ENCODE data around the gene NFIX.

The NFIX gene

GRCh38 chr19:13110099-13110610 lies 114.9 kb downstream of the NFIX start:
- Histone ChIP-seq H3K27me3 (ENCODE audit: insufficient read depth, low read length) (no peaks in the 10 kb centered on the region), H3K27ac (ENCODE audit: low read depth, low read length) (no peak overlapping the region), H3K4me3 (ENCODE audit: low read length) (no peak overlapping the region), H3K9me3 (ENCODE audit: insufficient read depth, low read depth, low read length) (no peaks in the 10 kb centered on the region), H3K9ac (ENCODE audit: low read depth, low read length) (no peak overlapping the region), H3K36me3 (ENCODE audit: insufficient read depth, low read length) (peaks cover 53% of the 10 kb centered on the region), H3K4me1 (ENCODE audit: insufficient read depth, low read length) (no peaks in the 10 kb centered on the region)
- WGBS: 95% methylated on average over 15 of the region's 15 CpGs

GRCh38 chr19:13112555-13112954 lies 117.3 kb downstream of the NFIX start:
- 95% methylated on average over 10 of the region's 10 CpGs for WGBS
- no peak overlapping the region for H3K9ac ChIP-seq (ENCODE audit: low read depth, low read length)

GRCh38 chr19:13115936-13116281 lies 120.6 kb downstream of the NFIX start:
- H3K36me3 ChIP-seq (ENCODE audit: insufficient read depth, low read length): peaks cover 37% of the 10 kb centered on the region
- H3K9ac ChIP-seq (ENCODE audit: low read depth, low read length): peak overlapping the region; percentile 96
- H3K4me1 ChIP-seq (ENCODE audit: insufficient read depth, low read length): peaks cover 23% of the 10 kb centered on the region
- WGBS: 2% methylated on average over 18 of the region's 18 CpGs
- H3K27ac ChIP-seq (ENCODE audit: low read depth, low read length): peak overlapping the region; percentile 93
- H3K9me3 ChIP-seq (ENCODE audit: insufficient read depth, low read depth, low read length): no peaks in the 10 kb centered on the region
- H3K27me3 ChIP-seq (ENCODE audit: insufficient read depth, low read length): no peaks in the 10 kb centered on the region
- H3K4me3 ChIP-seq (ENCODE audit: low read length): peak overlapping the region; percentile 88

More at GRCh38 chr19:13112555-13112954, 117.3 kb downstream of the NFIX start:
- no peaks in the 10 kb centered on the region for H3K9me3 ChIP-seq (ENCODE audit: insufficient read depth, low read depth, low read length)
- peaks cover 49% of the 10 kb centered on the region for H3K36me3 ChIP-seq (ENCODE audit: insufficient read depth, low read length)
- 0 out of 2 replicates have a peak, but pooled peaks cover 4% of the 10 kb centered on the region for H3K4me1 ChIP-seq (ENCODE audit: insufficient read depth, low read length)
- no peak overlapping the region for H3K4me3 ChIP-seq (ENCODE audit: low read length)
- H3K27me3 ChIP-seq (ENCODE audit: insufficient read depth, low read length): no peaks in the 10 kb centered on the region
- no peak overlapping the region for H3K27ac ChIP-seq (ENCODE audit: low read depth, low read length)

GRCh38 chr19:13116282-13117175 lies 121.3 kb downstream of the NFIX start, which contains the start of gene TRMT1:
TRMT1 (minus strand) TSS chr19:13116740; CDS start chr19:13116399, 341 bp downstream.
- Histone ChIP-seq H3K4me1 (ENCODE audit: insufficient read depth, low read length) (peaks cover 28% of the 10 kb centered on the region), H3K27me3 (ENCODE audit: insufficient read depth, low read length) (no peaks in the 10 kb centered on the region), H3K9me3 (ENCODE audit: insufficient read depth, low read depth, low read length) (no peaks in the 10 kb centered on the region), H3K36me3 (ENCODE audit: insufficient read depth, low read length) (peaks cover 39% of the 10 kb centered on the region), H3K9ac (ENCODE audit: low read depth, low read length) (peak within 1 kb of the TSS; percentile 96), H3K27ac (ENCODE audit: low read depth, low read length) (peak within 1 kb of the TSS; percentile 93), H3K4me3 (ENCODE audit: low read length) (peak within 1 kb of the TSS; percentile 88)
- under 1% methylated on average over 51 of the region's 51 CpGs for WGBS

GRCh38 chr19:13117176-13117771 lies 122.0 kb downstream of the NFIX start:
- WGBS: 44% methylated on average over 20 of the region's 20 CpGs
- H3K27ac ChIP-seq (ENCODE audit: low read depth, low read length): no peak overlapping the region
- peaks cover 43% of the 10 kb centered on the region for H3K36me3 ChIP-seq (ENCODE audit: insufficient read depth, low read length)
- H3K27me3 ChIP-seq (ENCODE audit: insufficient read depth, low read length): no peaks in the 10 kb centered on the region
- peak overlapping the region; percentile 96 for H3K9ac ChIP-seq (ENCODE audit: low read depth, low read length)
- peaks cover 32% of the 10 kb centered on the region for H3K4me1 ChIP-seq (ENCODE audit: insufficient read depth, low read length)
- H3K9me3 ChIP-seq (ENCODE audit: insufficient read depth, low read depth, low read length): no peaks in the 10 kb centered on the region
- H3K4me3 ChIP-seq (ENCODE audit: low read length): peak overlapping the region; percentile 88

GRCh38 chr19:13117772-13118423 lies 122.6 kb downstream of the NFIX start, which contains the start of gene NACC1:
NACC1 (plus strand) TSS chr19:13118264; CDS start chr19:13135208, 16,944 bp downstream.
- peak within 1 kb of the TSS; percentile 99 for H3K9ac ChIP-seq (ENCODE audit: low read depth, low read length)
- H3K4me3 ChIP-seq (ENCODE audit: low read length): peak within 1 kb of the TSS; percentile 88
- peaks cover 37% of the 10 kb centered on the region for H3K36me3 ChIP-seq (ENCODE audit: insufficient read depth, low read length)
- no peaks in the 10 kb centered on the region for H3K27me3 ChIP-seq (ENCODE audit: insufficient read depth, low read length)
- 8% methylated on average over 65 of the region's 65 CpGs for WGBS
- peaks cover 32% of the 10 kb centered on the region for H3K4me1 ChIP-seq (ENCODE audit: insufficient read depth, low read length)
- peak within 1 kb of the TSS; percentile 99 for H3K27ac ChIP-seq (ENCODE audit: low read depth, low read length)
- no peaks in the 10 kb centered on the region for H3K9me3 ChIP-seq (ENCODE audit: insufficient read depth, low read depth, low read length)

- Histone ChIP-seq H3K4me1 (ENCODE audit: insufficient read depth, low read length) (peaks cover 32% of the 10 kb centered on the region), H3K9me3 (ENCODE audit: insufficient read depth, low read depth, low read length) (no peaks in the 10 kb centered on the region), H3K4me3 (ENCODE audit: low read length) (peak overlapping the region; percentile 88), H3K36me3 (ENCODE audit: insufficient read depth, low read length) (peaks cover 30% of the 10 kb centered on the region), H3K27me3 (ENCODE audit: insufficient read depth, low read length) (no peaks in the 10 kb centered on the region), H3K9ac (ENCODE audit: low read depth, low read length) (peak overlapping the region; percentile 99), H3K27ac (ENCODE audit: low read depth, low read length) (peak overlapping the region; percentile 99)
- WGBS: under 1% methylated on average over 57 of the region's 57 CpGs
Observed at GRCh38 chr19:13118424-13119193, 123.3 kb downstream of the NFIX start.

- H3K27ac ChIP-seq (ENCODE audit: low read depth, low read length): peak overlapping the region; percentile 69; the same call in 1 of the 2 replicates
- 86% methylated on average over 8 of the region's 8 CpGs for WGBS
- peak overlapping the region; percentile 88 for H3K4me3 ChIP-seq (ENCODE audit: low read length)
- peaks cover 32% of the 10 kb centered on the region for H3K4me1 ChIP-seq (ENCODE audit: insufficient read depth, low read length)
- no peaks in the 10 kb centered on the region for H3K27me3 ChIP-seq (ENCODE audit: insufficient read depth, low read length)
- no peaks in the 10 kb centered on the region for H3K9me3 ChIP-seq (ENCODE audit: insufficient read depth, low read depth, low read length)
- peaks cover 26% of the 10 kb centered on the region for H3K36me3 ChIP-seq (ENCODE audit: insufficient read depth, low read length)
- H3K9ac ChIP-seq (ENCODE audit: low read depth, low read length): peak overlapping the region; percentile 56; the same call in 1 of the 2 replicates
Observed at GRCh38 chr19:13119627-13120026, 124.4 kb downstream of the NFIX start.

GRCh38 chr19:13120031-13120430 lies 124.8 kb downstream of the NFIX start:
- no peak overlapping the region for H3K9ac ChIP-seq (ENCODE audit: low read depth, low read length)
- peak overlapping the region; percentile 66; the same call in 1 of the 2 replicates for H3K27ac ChIP-seq (ENCODE audit: low read depth, low read length)
- 0 out of 2 replicates have a peak overlapping the region, but pooled peaks have one; percentile 88 for H3K4me3 ChIP-seq (ENCODE audit: low read length)
- 83% methylated on average over 9 of the region's 9 CpGs for WGBS
- H3K9me3 ChIP-seq (ENCODE audit: insufficient read depth, low read depth, low read length): no peaks in the 10 kb centered on the region
- no peaks in the 10 kb centered on the region for H3K27me3 ChIP-seq (ENCODE audit: insufficient read depth, low read length)
- H3K4me1 ChIP-seq (ENCODE audit: insufficient read depth, low read length): peaks cover 32% of the 10 kb centered on the region
- peaks cover 24% of the 10 kb centered on the region for H3K36me3 ChIP-seq (ENCODE audit: insufficient read depth, low read length)

GRCh38 chr19:13120817-13121216 lies 125.5 kb downstream of the NFIX start:
- WGBS: 22% methylated on average over 10 of the region's 10 CpGs
- H3K9ac ChIP-seq (ENCODE audit: low read depth, low read length): peak overlapping the region; percentile 21; the same call in 1 of the 2 replicates
- H3K36me3 ChIP-seq (ENCODE audit: insufficient read depth, low read length): peaks cover 24% of the 10 kb centered on the region
- H3K9me3 ChIP-seq (ENCODE audit: insufficient read depth, low read depth, low read length): no peaks in the 10 kb centered on the region
- H3K4me1 ChIP-seq (ENCODE audit: insufficient read depth, low read length): peaks cover 27% of the 10 kb centered on the region
- peak overlapping the region; percentile 66; the same call in 1 of the 2 replicates for H3K27ac ChIP-seq (ENCODE audit: low read depth, low read length)
- H3K27me3 ChIP-seq (ENCODE audit: insufficient read depth, low read length): no peaks in the 10 kb centered on the region
- peak overlapping the region; percentile 88 for H3K4me3 ChIP-seq (ENCODE audit: low read length)

All from HUES64 (cell line).